H9 (cell line): ENCODE results near the gene CLMN. TPM values are rescaled to one million over a fixed set of nuclear protein-coding genes. Genes with fewer than 3 reads are reported as not detected.

Experiments used
- DNase-seq: peaks from one replicate; pipeline ENCODE4 v3.0.0-alpha.2; 2017
- H2AFZ ChIP-seq: one replicate; pipeline ENCODE4 v1.6.1; 2013; ENCODE audit warnings: mild to moderate bottlenecking, low read length, control low read depth, moderate library complexity
- H2AK5ac ChIP-seq: 2 replicates; pipeline ENCODE4 v1.6.1; 2013; ENCODE audit warnings: low read length, control low read depth, mixed read lengths; ENCODE audit not compliant: insufficient read length
- H2BK120ac ChIP-seq: one replicate; pipeline ENCODE4 v1.6.1; 2013; ENCODE audit warnings: low read depth, mild to moderate bottlenecking, low read length, control low read depth, inconsistent platforms; ENCODE audit not compliant: poor library complexity, severe bottlenecking
- H2BK12ac ChIP-seq: 2 replicates; pipeline ENCODE4 v1.6.1; 2013; ENCODE audit warnings: low read length, control low read depth, mixed read lengths, low read depth; ENCODE audit not compliant: insufficient read length
- H2BK15ac ChIP-seq: 2 replicates; pipeline ENCODE4 v1.6.1; 2013; ENCODE audit warnings: low read depth, low read length, control low read depth
- H2BK20ac ChIP-seq: one replicate; pipeline ENCODE4 v1.6.1; 2013; ENCODE audit warnings: low read depth, mild to moderate bottlenecking, low read length, control low read depth, inconsistent platforms; ENCODE audit not compliant: poor library complexity, severe bottlenecking
- H2BK5ac ChIP-seq: 2 replicates; pipeline ENCODE4 v1.6.1; 2013; ENCODE audit warnings: low read length, control low read depth, mixed read lengths; ENCODE audit not compliant: insufficient read length
- H3K14ac ChIP-seq: 2 replicates; pipeline ENCODE4 v1.6.1; 2013; ENCODE audit warnings: low read length, control low read depth; ENCODE audit not compliant: insufficient read depth
- H3K18ac ChIP-seq: 2 replicates; pipeline ENCODE4 v1.6.1; 2013; ENCODE audit warnings: low read depth, mild to moderate bottlenecking, mixed read lengths, low read length, control low read depth; ENCODE audit not compliant: insufficient read length
- H3K23ac ChIP-seq: 2 replicates; pipeline ENCODE4 v1.6.1; 2013; ENCODE audit warnings: low read length, control low read depth, mixed read lengths, low read depth; ENCODE audit not compliant: insufficient read length
- H3K23me2 ChIP-seq: 2 replicates; pipeline ENCODE4 v1.6.1; 2013; ENCODE audit warnings: low read depth, mild to moderate bottlenecking, mixed read lengths, low read length, control low read depth; ENCODE audit not compliant: insufficient read length, poor library complexity, severe bottlenecking
- H3K27ac ChIP-seq: 2 replicates; pipeline ENCODE4 v1.5.1; 2013; ENCODE audit warnings: low read length, control low read depth, mixed read lengths, low read depth; ENCODE audit not compliant: insufficient read length
- H3K27me3 ChIP-seq: 2 replicates; pipeline ENCODE4 v1.6.1; 2013; ENCODE audit warnings: low read length, control low read depth, inconsistent platforms; ENCODE audit not compliant: insufficient read depth
- H3K4ac ChIP-seq: 2 replicates; pipeline ENCODE4 v1.6.1; 2013; ENCODE audit warnings: low read depth, mild to moderate bottlenecking, control low read depth, inconsistent platforms, low read length, moderate library complexity
- H3K4me1 ChIP-seq: 2 replicates; pipeline ENCODE4 v1.6.1; 2013; ENCODE audit warnings: low read length, control low read depth, inconsistent platforms; ENCODE audit not compliant: insufficient read depth
- H3K4me2 ChIP-seq: 2 replicates; pipeline ENCODE4 v1.6.1; 2013; ENCODE audit warnings: low read length, control low read depth, mixed read lengths; ENCODE audit not compliant: insufficient read length, insufficient read depth
- H3K56ac ChIP-seq: 2 replicates; pipeline ENCODE4 v1.6.1; 2013; ENCODE audit warnings: low read depth, mild to moderate bottlenecking, mixed read lengths, low read length, control low read depth; ENCODE audit not compliant: insufficient read length
- H3K79me1 ChIP-seq: 2 replicates; pipeline ENCODE4 v1.6.1; 2013; ENCODE audit warnings: low read depth, mild to moderate bottlenecking, moderate library complexity, low read length, control low read depth, inconsistent platforms; ENCODE audit not compliant: insufficient read depth, poor library complexity, severe bottlenecking
- H3K79me2 ChIP-seq: 2 replicates; pipeline ENCODE4 v1.6.1; 2013; ENCODE audit warnings: low read length, control low read depth, inconsistent platforms; ENCODE audit not compliant: insufficient read depth
- H3K9ac ChIP-seq: 2 replicates; pipeline ENCODE4 v1.6.1; 2013; ENCODE audit warnings: low read length, control low read depth, mixed read lengths; ENCODE audit not compliant: insufficient read length; ENCODE audit errors: extremely low read depth
- H3K9me3 ChIP-seq: one replicate; pipeline ENCODE4 v1.6.1; 2013; ENCODE audit warnings: low read depth, low read length, inconsistent platforms; ENCODE audit not compliant: control insufficient read depth
- H3T11ph ChIP-seq: one replicate; pipeline ENCODE4 v1.6.1; 2013; ENCODE audit warnings: mild to moderate bottlenecking, low read length, control low read depth, inconsistent platforms
- H4K20me1 ChIP-seq: one replicate; pipeline ENCODE4 v1.6.1; 2013; ENCODE audit not compliant: control insufficient read depth, insufficient read length, insufficient read depth
- H4K5ac ChIP-seq: 2 replicates; pipeline ENCODE4 v1.6.1; 2013; ENCODE audit warnings: low read depth, mild to moderate bottlenecking, mixed read lengths, low read length, control low read depth; ENCODE audit not compliant: insufficient read length
- H4K8ac ChIP-seq: replicated peaks from 2 replicates; pipeline ENCODE4 v1.6.1; 2013; ENCODE audit warnings: low read length, control low read depth, mixed read lengths, low read depth; ENCODE audit not compliant: insufficient read length
- H4K91ac ChIP-seq: 2 replicates; pipeline ENCODE4 v1.6.1; 2013; ENCODE audit warnings: low read depth, mild to moderate bottlenecking, moderate library complexity, mixed read lengths, low read length, control low read depth; ENCODE audit not compliant: insufficient read length
- H3K27ac Mint-ChIP-seq, 3 experiments: 2 replicates in 2 of 3; 3 replicates in 1 of 3; pipeline ENCODE4 v1.8.0; 2020 to 2021; ENCODE audit warnings: mixed read lengths in 3 of 3, mild to moderate bottlenecking in 1 of 3, moderate library complexity in 1 of 3
- H3K27me3 Mint-ChIP-seq: 2 replicates; pipeline ENCODE4 v1.8.0; 2021; ENCODE audit warnings: low read depth, mild to moderate bottlenecking, moderate library complexity, mixed read lengths
- H3K36me3 Mint-ChIP-seq, 3 experiments: 2 replicates in 2 of 3; 3 replicates in 1 of 3; pipeline ENCODE4 v1.8.0; 2020 to 2021; ENCODE audit warnings: low read depth in 3 of 3, mixed read lengths in 3 of 3; ENCODE audit not compliant: insufficient read depth in 1 of 3
- H3K4me1 Mint-ChIP-seq, 2 experiments: 2 replicates each; pipeline ENCODE4 v1.8.0; 2020; ENCODE audit warnings: mixed read lengths in 2 of 2
- H3K4me3 Mint-ChIP-seq, 2 experiments: 2 replicates in 1 of 2; 3 replicates in 1 of 2; pipeline ENCODE4 v1.8.0; 2020 to 2021; ENCODE audit warnings: mild to moderate bottlenecking in 2 of 2, mixed read lengths in 2 of 2, moderate library complexity in 1 of 2
- H3K9me3 Mint-ChIP-seq, 2 experiments: 2 replicates in 1 of 2; 3 replicates in 1 of 2; pipeline ENCODE4 v1.8.0; 2020; ENCODE audit warnings: mild to moderate bottlenecking in 2 of 2, mixed read lengths in 2 of 2, moderate library complexity in 1 of 2
- WGBS: extraction: QIAGEN DNeasy Blood & Tissue Kit; methylation state at CpG from one replicate; pipeline ENCODE4 v1.1.7; 2013; ENCODE audit warnings: missing lambda C conversion rate, low lambda C conversion rate, mixed read lengths; ENCODE audit not compliant: insufficient read length; ENCODE audit errors: extremely low coverage; 5-methylcytosine and 5-hydroxymethylcytosine counted together
- total RNA-seq: library from RNA; stranded (reverse); gene quantifications from 2 replicates; pipeline ENCODE4 v1.2.1, GENCODE V29; 2021
- TF ChIP-seq, protein P1 (sequence below): fragments of 200-600 bp; sonication (generic); conservative IDR thresholded peaks from 3 replicates; pipeline ENCODE4 v1.8.0; 2021; ENCODE audit warnings: antibody characterized with exemption, mild to moderate bottlenecking

The CLMN gene
- total RNA-seq, 1 experiment from 2014 or later, result 7.6 TPM

DNA sequence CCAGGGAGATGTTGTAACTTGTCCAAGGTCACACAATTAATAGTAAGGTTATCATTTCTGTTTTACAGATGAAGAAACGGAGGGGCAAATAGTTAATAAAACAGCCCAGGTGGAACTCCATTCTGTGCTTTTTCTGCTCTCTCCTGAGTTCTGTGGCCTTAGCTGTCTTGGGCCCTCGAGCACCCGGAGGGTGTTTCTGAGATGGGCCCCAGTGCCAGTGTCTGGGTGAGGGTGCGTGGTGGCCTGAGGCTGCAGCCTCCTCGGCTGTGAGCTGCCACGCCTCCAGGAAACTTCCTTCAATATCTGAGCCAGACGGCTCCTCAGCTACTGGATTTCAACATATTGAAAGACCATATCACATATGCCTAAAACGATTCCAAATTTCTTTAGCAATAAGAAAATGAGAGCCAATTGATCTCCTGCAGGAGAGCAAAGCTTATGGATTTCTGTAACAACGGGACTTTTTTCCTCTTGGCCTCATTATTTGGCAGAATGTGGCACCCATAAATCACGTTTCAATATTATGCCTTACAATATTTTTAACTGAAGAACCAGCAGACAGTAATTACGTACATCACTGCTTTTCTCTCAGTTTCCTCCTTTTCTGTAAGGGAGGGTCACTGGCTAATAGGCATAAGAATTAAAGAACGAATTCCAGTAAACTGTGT is 87.6 kb downstream of the CLMN start:
- Histone ChIP-seq H3K23me2 (no peaks in the 10 kb centered on the region), H3K4ac (no peak overlapping the region), H4K20me1 (no peaks in the 10 kb centered on the region), H4K91ac (no peak overlapping the region), H4K8ac (no peak overlapping the region), H3K23ac (no peak overlapping the region), H2BK15ac (no peak overlapping the region), H3K27me3 (no peaks in the 10 kb centered on the region), H2AFZ (no peak overlapping the region), H3K4me1 (no peaks in the 10 kb centered on the region), H2BK12ac (no peak overlapping the region), H2BK20ac (no peak overlapping the region), H4K5ac (no peak overlapping the region), H3K79me2 (no peaks in the 10 kb centered on the region), H3K27ac (no peak overlapping the region), H2BK5ac (no peak overlapping the region), H3K9me3 (no peaks in the 10 kb centered on the region), H3K79me1 (no peaks in the 10 kb centered on the region), H3K14ac (no peak overlapping the region), H3T11ph (no peak overlapping the region), H3K9ac (no peak overlapping the region), H3K18ac (no peak overlapping the region), H2BK120ac (no peak overlapping the region), H3K4me2 (no peak overlapping the region), H3K56ac (no peak overlapping the region), H2AK5ac (no peak overlapping the region)
- Mint-ChIP-seq H3K4me3 (no peak overlapping the region), H3K9me3 (no peaks in the 10 kb centered on the region), H3K27me3 (peaks cover 2% of the 10 kb centered on the region; the same call in 1 of the 2 replicates), H3K27ac (no peak overlapping the region), H3K36me3 (no peaks in the 10 kb centered on the region; a peak in 1 of 7 replicates), H3K4me1 (peaks cover 8 to 14% of the 10 kb centered on the region in 2 experiments; a peak in 3 of 4 replicates)
- DNase-seq, result no peak
- TF ChIP-seq, protein P1, sequence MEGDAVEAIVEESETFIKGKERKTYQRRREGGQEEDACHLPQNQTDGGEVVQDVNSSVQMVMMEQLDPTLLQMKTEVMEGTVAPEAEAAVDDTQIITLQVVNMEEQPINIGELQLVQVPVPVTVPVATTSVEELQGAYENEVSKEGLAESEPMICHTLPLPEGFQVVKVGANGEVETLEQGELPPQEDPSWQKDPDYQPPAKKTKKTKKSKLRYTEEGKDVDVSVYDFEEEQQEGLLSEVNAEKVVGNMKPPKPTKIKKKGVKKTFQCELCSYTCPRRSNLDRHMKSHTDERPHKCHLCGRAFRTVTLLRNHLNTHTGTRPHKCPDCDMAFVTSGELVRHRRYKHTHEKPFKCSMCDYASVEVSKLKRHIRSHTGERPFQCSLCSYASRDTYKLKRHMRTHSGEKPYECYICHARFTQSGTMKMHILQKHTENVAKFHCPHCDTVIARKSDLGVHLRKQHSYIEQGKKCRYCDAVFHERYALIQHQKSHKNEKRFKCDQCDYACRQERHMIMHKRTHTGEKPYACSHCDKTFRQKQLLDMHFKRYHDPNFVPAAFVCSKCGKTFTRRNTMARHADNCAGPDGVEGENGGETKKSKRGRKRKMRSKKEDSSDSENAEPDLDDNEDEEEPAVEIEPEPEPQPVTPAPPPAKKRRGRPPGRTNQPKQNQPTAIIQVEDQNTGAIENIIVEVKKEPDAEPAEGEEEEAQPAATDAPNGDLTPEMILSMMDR, result no peak
- no CpG with 5 or more reads among the region's 12 CpGs for WGBS
